Liver (tissue), 3 donors: Measurements from ENCODE around the gene NARF.
"Not testable (repeated sequence)": the region's sequence is repeated elsewhere in the genome, so short reads cannot be mapped to it uniquely, and the experiment has no call there.

Experiments used
- CTCF ChIP-seq: fragments of 150-350 bp; IDR thresholded peaks from 2 replicates; pipeline ENCODE4 v1.5.1; 2017; ENCODE audit warnings: improper control_type of control experiment, low read depth, low read length; ENCODE audit not compliant: missing input control
- HNF4G ChIP-seq: IDR thresholded peaks from 2 replicates; pipeline ENCODE4 v1.6.1; 2016; ENCODE audit warnings: antibody characterized with exemption
- JUND ChIP-seq, 2 donors: IDR thresholded peaks; 2 replicates each; pipeline ENCODE4 v1.6.1; 2016; ENCODE audit warnings: antibody characterized with exemption in 2 of 2
- RAD21 ChIP-seq, 2 donors: IDR thresholded peaks; 2 replicates each; pipeline ENCODE4 v1.6.1; 2016; ENCODE audit warnings: antibody characterized with exemption in 2 of 2, mild to moderate bottlenecking in 2 of 2
- donor health status: healthy.
- donor health status: healthy.

- not testable (repeated sequence) for TF ChIP-seq CTCF; RAD21 (IDR thresholded peaks at IDR 0.05); HNF4G; JUND (IDR thresholded peaks at IDR 0.05)
Observed at GRCh38 chr17:82453151-82453550, 5.4 kb upstream of the NARF start.
